Mucosa of descending colon (tissue), 3 donors: ENCODE measurements around the gene FREM1. TPM values are rescaled to one million over a fixed set of nuclear protein-coding genes. Genes with fewer than 3 reads are reported as not detected.

ENCODE experiments used
- ATAC-seq: fragments of 200-7000 bp; cut with Tn5 transposase; one replicate; pipeline ENCODE4 v1.9.1; 2020; ENCODE audit warnings: mild to moderate bottlenecking, moderate library complexity
- DNase-seq, 3 donors: peaks; one replicate each; pipeline ENCODE4 v3.0.0-alpha.2; 2020
- H3K36me3 ChIP-seq: fragments of 200-600 bp; one replicate; pipeline ENCODE4 v1.8.0; 2021; ENCODE audit warnings: low read depth, mild to moderate bottlenecking
- H3K4me1 ChIP-seq: fragments of 200-600 bp; one replicate; pipeline ENCODE4 v1.8.0; 2021; ENCODE audit warnings: low read depth, mild to moderate bottlenecking
- H3K4me3 ChIP-seq: fragments of 200-600 bp; one replicate; pipeline ENCODE4 v1.8.0; 2021; ENCODE audit warnings: mild to moderate bottlenecking
- H3K9me3 ChIP-seq: fragments of 200-600 bp; one replicate; pipeline ENCODE4 v1.8.0; 2021; ENCODE audit warnings: mild to moderate bottlenecking
- intact Hi-C, 2 donors: fragments of 100-400 bp; cut with DNase I in 1 of 2; cut with micrococcal nuclease in 1 of 2; formaldehyde crosslinking; loops; one replicate each; pipeline versions ENCODE4 v1.11.0 to v1.11.1; 2022; cut with DNase I, micrococcal nuclease
- total RNA-seq, 3 donors: library from RNA; stranded (reverse); fragmentation: NEBNext Ultra II Directional in 2 of 3; extraction: Animal tissue kit (Norgen Biotek cat#: 25700) in 2 of 3; gene quantifications; one replicate each; pipeline versions ENCODE4 v1.2.1 to v1.2.4, GENCODE V29; 2021 to 2023
- TF ChIP-seq, protein P1 (sequence below): fragments of 200-600 bp; IDR thresholded peaks from one replicate; pipeline ENCODE4 v1.8.0; 2022; ENCODE audit warnings: antibody characterized with exemption, mild to moderate bottlenecking
- donor health status: DM: no; HTN: no; CAD: no; lungs with moderate emphysema.
- donor health status: DM: no; HTN: no; CAD: no.
- donor health status: DM: no; HTN: yes; CAD: no.

Gene FREM1
- total RNA-seq, 3 donors from 2014 or later: 1.4 to 21.2 (median 1.4) TPM

- intact Hi-C loops: no loop called here
- Histone ChIP-seq H3K9me3 (no peaks in the 10 kb centered on the region), H3K4me3 (no peak overlapping the region), H3K4me1 (no peaks in the 10 kb centered on the region), H3K36me3 (no peaks in the 10 kb centered on the region)
- DNase-seq: no peak
- ATAC-seq: no peak
- TF ChIP-seq, protein P1, sequence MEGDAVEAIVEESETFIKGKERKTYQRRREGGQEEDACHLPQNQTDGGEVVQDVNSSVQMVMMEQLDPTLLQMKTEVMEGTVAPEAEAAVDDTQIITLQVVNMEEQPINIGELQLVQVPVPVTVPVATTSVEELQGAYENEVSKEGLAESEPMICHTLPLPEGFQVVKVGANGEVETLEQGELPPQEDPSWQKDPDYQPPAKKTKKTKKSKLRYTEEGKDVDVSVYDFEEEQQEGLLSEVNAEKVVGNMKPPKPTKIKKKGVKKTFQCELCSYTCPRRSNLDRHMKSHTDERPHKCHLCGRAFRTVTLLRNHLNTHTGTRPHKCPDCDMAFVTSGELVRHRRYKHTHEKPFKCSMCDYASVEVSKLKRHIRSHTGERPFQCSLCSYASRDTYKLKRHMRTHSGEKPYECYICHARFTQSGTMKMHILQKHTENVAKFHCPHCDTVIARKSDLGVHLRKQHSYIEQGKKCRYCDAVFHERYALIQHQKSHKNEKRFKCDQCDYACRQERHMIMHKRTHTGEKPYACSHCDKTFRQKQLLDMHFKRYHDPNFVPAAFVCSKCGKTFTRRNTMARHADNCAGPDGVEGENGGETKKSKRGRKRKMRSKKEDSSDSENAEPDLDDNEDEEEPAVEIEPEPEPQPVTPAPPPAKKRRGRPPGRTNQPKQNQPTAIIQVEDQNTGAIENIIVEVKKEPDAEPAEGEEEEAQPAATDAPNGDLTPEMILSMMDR: no peak
These were observed 91.0 kb downstream of the FREM1 start for GRCh38 chr9:14819183-14819582.

DNA sequence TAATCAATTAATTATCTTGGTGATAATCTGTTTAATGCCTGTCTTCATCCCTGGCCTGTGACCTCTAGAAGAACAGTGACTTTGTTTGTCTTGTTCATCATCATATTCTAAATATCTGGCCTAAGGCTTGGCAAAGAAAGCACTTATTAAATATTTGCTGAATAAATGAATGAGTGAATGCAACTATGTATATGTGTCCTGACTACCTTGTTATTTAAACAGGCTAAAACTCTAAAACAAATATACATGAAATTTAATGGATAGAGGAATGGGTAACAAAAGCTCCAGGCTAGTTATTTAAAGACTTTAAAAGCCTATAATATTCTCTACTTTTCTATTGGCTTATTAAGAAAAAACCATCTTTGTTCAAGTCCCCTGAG lies 96.0 kb downstream of the FREM1 start:
- no peak for ATAC-seq
- intact Hi-C loops: no loop called here
- DNase-seq: no peak
- H3K36me3 ChIP-seq: no peaks in the 10 kb centered on the region
- no peaks in the 10 kb centered on the region for H3K4me1 ChIP-seq
- TF ChIP-seq, protein P1: no peak
- no peaks in the 10 kb centered on the region for H3K9me3 ChIP-seq
- H3K4me3 ChIP-seq: no peak overlapping the region

GRCh38 chr9:14813336-14814248 lies 96.6 kb downstream of the FREM1 start:
- intact Hi-C loops: no loop called here
- no peaks in the 10 kb centered on the region for H3K36me3 ChIP-seq

DNA sequence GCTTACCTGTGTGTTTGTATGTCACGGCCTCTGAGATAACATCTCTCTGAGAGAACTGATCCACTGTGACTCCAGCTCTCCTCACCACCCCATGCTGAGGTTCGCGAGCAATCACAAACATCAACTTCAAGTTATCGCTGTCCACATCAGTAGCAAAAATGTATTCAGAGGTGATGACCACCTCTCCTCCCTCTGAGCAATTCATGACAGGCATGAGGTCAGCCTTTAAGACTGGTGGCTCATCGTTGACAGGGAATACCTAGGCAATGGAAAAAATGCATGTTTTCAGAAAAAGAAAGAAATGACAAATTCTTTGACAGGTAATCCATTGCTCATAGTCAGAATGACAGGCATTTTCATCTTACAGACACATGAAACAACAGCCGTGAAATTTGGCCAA lies 97.4 kb downstream of the FREM1 start:
- Histone ChIP-seq H3K36me3 (no peaks in the 10 kb centered on the region), H3K9me3 (no peaks in the 10 kb centered on the region), H3K4me1 (no peaks in the 10 kb centered on the region), H3K4me3 (no peak overlapping the region)
- DNase-seq (no peak), ATAC-seq (no peak)
- TF ChIP-seq, protein P1: no peak
- intact Hi-C loops: no loop called here

More at GRCh38 chr9:14813336-14814248, 96.6 kb downstream of the FREM1 start:
- Histone ChIP-seq H3K9me3 (no peaks in the 10 kb centered on the region), H3K4me3 (no peak overlapping the region), H3K4me1 (no peaks in the 10 kb centered on the region)
- TF ChIP-seq, protein P1: no peak
- DNase-seq: no peak
- ATAC-seq: no peak

GRCh38 chr9:14811844-14812243 lies 98.4 kb downstream of the FREM1 start:
- DNase-seq (no peak), ATAC-seq (no peak)
- H3K36me3 ChIP-seq: no peaks in the 10 kb centered on the region
- H3K4me3 ChIP-seq: no peak overlapping the region
- H3K4me1 ChIP-seq: no peaks in the 10 kb centered on the region
- TF ChIP-seq, protein P1: no peak
- H3K9me3 ChIP-seq: no peaks in the 10 kb centered on the region
- intact Hi-C loops: no loop called here
